ENCODE data around the gene LIMK1.
"Not testable (repeated sequence)": the region's sequence is repeated elsewhere in the genome, so short reads cannot be mapped to it uniquely, and the experiment has no call there.

Gene LIMK1

DNA sequence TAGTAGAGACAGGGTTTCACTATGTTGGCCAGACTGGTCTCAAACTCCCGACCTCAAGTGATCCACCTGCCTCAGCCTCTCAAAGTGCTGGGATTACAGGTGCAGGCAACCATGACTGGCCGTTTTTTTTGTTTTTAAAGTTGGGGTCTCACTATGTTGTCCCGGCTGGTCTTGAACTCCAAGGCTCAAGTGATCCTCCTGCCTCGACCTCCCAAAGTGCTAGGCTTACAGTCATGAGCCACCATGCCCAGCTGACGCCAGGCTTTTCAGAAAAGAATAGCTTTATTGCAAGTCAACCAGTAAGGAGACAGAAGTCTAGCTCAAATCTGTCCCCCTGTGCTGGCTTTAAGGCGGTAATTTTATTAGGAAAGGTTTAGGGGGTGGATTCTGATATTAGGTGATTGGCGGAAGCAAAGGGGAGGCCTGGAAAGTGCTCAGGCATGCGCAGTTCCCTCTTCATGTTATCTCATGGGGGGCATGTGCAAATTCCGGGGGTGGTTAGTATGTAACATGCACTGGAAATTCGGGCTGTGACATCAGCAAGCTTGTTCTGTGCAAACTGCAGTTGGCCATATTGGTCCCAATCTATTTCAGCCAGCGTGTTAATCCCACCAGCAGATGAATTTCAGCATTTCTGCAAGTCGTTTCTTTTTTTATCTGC, 42.7 kb downstream of the LIMK1 start:
- no peak for DNase-seq

DNA sequence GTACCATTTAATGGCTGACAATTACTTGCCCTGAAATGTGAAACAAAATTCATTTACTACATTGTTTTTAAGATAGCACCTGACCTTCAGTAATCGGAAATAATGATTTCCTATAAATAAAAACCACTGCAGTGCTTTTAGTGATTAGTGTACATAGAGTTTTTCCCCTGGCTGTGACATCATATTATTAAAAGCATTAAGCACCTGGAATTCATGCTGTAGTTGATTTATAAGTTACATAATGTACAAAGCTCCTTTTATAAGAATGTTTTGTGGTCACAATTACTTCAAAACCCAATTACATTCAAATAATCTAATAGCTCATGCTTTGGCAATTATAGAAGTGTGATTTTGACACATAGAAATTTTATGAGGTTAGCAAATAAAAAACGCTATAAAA, 46.3 kb downstream of the LIMK1 start:
- DNase-seq, result no peak

DNA sequence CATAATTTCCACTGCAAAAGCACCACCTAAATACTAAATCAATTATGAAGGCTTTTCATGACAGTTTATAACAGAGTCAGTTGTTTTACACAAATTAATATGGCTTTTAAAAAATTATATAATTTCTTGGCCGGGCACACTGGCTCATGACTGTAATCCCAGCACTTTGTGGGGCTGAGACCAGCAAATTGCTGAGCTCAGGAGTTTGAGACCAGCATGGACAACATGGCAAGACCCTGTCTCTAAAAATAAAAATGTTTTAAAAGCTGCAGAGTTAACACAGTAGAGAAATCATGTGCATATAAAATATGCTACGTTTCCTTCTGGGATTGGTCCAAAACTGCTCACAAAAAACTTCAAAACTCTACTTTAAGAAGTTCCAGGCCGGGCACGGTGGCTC, 46.9 kb downstream of the LIMK1 start:
- DNase-seq, result no peak

DNA sequence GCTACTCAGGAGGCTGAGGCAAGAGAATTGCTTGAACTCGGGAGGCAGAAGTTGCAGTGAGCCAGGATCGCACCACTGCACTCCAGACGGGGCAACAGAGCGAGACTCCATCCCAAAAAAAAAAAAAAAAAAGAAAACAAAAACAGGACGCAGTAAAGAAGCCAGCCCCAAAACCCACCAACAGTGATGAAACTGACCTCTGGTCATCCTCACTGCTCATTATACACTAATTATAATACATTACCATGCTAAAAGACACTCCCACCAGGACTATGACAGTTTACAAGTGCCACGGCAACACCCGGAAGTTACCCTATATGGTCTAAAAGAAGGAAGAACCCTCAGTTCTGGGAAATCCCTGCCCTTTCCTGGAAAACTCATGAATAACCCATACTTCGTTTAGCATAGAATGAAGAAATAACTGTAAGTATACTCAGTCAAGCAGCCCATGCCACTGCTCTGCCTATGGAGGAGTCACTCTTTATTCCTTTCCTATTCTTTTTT, 50.6 kb downstream of the LIMK1 start:
- no peak for DNase-seq

DNA sequence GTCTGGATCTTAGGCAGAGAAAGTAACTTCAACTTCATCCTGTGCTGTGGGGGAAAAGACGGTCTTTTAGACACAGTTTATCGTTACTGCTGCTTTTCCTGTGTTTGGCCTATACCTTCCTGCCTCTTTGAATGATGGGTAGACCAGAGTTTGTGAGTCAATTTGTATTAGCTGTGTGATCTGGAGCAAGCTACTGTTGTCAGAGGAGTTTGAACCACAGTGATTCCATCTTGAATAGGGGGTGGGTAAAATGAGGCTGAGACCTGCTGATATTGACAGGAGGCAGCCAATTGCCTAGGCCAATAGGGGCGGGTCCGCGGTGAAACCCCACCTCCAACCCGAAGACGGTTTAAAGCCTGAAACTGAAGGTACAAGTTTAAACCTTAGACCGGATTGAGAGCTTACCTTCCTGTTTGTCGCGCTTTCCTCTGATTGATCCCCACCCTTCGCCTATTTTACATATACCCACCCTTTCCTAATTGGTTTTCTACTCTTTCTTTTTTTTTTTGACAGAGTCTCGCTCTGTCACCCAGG, 54.8 kb downstream of the LIMK1 start:
- no peak for DNase-seq

DNA sequence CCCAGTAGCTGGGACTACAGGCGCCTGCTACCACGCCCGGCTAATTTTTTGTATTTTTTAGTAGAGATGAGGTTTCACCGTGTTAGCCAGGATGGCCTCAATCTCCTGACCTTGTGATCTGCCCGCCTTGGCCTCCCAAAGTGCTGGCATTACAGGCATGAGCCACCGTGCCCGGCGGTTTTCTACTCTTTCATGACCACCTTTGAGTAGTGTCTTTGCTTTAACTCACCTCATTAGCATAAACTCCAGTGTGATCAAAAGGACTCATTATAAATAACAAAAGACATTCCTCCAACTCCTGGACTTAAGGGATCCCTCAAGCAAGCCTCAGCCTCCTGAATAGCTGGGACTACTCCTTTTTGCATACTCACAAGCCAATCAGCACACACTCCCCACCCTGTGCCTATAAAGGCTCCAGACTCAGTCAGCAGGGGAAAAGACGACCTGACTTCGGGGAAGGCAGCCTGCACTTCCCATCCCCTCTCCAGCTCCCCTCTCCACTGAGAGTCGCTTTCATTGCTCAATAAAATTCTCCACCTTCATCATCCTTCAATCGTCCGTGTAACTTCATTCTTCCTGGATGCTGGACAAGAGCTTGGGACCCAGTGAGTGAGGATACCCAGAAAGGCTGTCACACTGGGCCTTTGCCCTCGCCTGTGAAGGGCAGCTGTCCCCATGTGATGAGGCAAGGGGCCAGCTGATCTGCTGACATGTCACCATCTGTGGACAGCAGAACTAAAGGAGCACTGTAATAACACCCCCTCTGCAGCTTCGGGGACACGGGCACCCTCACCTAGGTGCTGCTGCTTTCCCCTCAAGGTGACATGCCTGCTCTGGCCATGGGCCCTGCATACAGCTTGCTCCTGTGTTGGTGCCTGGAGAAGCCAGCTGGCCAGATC, 55.6 kb downstream of the LIMK1 start:
- no peak for DNase-seq

DNA sequence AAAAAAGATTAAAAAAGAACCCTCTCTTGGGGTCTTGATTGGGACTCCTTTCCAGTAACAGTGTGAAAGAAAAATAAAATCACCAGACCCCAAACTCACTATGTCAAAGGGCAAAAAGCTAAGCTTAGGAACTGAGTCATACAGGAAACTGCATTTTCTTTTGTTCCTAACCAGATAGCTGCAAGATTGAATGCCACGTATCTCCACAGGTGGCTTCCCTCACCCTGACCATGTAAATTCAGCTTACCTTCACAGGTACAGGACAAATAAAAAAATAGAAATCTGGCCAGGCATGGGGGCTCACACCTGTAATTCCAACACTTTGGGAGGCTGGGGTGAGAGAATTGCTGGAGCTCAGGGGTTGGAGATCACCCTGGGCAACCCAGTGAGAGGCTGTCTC, 58.1 kb downstream of the LIMK1 start:
- no peak for DNase-seq

DNA sequence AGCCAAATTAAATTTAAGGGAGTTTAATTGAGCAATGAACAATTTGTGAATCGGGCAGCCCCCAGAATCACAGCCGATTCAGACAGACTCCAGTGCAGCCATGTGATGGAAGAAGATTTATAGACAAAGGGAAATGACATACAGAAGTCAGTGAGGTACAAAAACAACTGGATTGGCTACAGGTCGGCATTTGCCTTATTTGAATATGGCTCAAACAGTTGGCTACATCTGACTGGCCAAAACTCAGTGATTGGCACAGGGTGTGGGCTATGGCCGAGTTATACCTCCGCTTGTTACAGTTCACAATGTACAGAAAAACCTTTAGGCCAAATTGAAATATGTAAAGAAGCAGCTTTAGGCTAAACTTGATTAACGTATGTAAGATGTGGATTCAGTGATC, 59.8 kb downstream of the LIMK1 start:
- no peak for DNase-seq

DNA sequence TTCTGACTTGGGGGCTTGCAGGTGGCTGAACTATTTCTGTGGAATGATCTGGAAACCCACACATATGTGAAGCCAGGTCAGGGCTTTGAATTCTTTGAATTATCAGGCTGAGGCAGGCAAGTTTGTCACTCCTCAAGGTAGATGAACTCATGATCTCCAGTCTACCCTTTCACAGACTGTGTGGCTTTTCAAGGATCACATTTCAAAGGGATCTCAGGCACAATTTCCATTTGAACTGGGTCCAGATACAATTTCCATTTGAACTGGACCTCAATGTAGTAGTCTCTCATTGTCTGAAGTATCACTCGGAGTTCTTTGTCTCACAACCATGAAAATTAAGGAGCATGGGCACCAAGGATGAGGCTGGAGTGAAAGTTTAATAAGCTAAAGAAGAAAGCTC, 64.9 kb downstream of the LIMK1 start:
- DNase-seq, result no peak

DNA sequence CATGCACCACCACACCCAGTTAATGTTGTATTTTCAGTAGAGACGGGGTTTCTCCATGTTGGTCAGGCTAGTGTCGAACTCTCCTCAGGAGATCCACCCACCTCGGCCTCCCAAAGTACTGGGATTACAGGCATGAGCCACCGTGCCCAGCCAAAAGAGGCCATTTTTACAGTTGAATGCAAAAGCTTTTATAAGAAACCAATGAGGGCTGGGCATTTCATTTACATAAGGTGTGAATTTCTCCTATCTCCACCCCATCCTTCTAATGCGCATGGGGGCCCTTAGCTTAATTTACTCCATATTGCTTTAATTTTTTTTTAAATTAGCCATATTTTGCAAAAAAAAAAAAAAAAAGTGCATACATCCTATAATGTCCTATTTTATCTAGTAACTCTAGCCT, 65.5 kb downstream of the LIMK1 start:
- no peak for DNase-seq

DNA sequence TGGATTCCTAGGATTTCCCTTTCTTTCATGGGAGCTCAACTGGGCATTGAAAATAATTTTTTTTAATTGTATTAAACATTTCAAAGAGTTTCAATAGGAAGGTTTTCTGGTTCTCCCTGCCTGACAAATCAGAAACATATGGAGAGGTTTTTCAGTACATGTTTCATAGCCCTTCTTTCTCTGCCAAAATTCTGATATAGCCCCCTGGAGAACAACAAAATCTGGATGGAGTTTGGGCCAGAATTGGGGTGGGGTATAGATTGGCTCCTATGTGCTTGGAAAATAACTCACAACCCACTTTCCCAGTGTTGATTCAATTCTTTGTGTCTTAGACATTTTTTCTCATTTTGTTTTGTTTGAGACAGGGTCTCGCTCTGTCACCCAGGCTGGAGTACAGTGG, 66.0 kb downstream of the LIMK1 start:
- no peak for DNase-seq

DNA sequence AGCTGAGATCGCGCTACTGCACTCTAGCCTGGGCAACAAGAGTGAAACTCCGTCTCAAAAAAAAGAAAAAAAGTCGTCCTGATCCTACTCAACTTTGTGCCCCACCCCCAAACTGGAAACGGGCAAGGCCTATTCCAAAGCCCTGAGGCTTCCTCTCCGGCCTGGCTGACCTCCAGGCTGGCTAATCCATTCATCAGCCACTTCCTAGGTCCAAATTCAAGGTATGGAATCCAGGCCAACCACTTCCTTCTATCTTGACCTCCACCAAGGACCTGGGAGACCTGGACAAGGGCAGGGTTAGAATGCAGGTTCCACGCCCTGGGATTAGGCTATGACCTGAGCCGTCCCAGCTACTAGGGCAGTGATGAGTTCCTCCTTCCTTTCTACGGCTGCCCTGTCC, 70.1 kb downstream of the LIMK1 start:
- DNase-seq, result no peak

DNA sequence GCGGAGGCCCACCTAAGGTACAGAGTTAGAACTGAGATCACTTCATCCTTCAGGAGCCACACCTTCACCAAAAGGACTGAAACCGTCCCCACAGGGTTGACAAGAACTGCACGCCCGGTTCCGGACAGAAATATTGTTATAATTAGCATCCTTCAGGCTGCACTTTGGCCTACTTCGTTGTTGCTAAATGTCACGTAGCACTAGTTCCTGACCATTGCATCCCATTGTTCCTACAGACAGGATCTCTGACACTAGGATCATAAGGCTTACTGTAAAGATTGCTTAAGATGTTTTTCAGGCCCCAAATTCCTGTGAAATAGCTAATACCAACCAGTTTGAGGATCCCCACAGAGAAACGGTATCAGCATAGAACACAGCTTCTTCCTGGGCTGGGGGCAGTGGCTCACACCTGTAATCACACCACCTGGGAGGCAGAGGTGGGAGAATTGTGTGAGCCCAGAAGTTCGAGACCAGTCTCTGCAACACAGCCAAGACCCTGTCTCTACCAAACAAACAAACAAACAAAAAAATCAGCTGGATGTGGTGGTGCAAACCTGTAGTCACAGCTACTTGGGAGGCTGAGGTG, 72.3 kb downstream of the LIMK1 start:
- DNase-seq, result no peak

DNA sequence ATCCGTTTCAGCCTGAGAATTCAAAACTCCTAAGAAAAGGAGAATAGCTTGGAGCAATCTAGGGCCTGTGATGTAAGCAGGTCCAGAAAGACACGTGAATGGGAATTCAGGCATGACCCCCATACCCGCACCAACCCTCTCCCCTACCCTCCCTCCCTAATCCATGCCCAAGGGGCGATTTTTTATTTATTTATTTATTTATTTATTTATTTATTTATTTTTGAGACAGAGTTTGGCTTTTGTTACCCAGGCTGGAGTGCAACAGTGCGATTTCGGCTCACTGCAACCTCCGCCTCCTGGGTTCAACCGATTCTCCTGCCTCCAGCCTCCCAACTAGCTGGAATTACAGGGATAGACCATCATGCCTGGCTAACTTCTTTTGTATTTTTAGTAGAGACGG, 74.0 kb downstream of the LIMK1 start:
- DNase-seq, result no peak

DNA sequence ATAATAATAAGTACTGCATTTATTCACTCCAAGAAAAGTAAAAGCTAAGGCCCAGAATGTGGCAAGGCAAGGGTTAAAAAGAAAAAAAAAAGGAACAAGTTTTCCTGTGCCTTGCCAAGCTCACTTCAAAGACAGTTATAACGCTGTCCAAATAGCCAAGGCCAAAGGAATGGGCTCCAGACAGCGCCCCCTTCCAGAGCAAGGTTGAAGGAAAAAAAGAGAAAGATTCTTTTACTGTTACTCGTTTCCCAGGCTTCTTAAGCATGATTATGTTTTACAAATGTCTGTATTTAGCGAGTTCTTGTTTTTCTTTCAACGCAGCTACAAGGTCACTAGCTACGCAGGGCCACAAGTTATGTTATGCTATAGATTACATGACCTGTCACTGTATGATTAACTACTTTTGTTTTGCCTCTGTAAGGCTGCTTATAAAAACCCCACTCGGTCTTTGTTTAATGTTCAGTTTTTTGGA, 81.4 kb downstream of the LIMK1 start:
- no peak for DNase-seq

DNA sequence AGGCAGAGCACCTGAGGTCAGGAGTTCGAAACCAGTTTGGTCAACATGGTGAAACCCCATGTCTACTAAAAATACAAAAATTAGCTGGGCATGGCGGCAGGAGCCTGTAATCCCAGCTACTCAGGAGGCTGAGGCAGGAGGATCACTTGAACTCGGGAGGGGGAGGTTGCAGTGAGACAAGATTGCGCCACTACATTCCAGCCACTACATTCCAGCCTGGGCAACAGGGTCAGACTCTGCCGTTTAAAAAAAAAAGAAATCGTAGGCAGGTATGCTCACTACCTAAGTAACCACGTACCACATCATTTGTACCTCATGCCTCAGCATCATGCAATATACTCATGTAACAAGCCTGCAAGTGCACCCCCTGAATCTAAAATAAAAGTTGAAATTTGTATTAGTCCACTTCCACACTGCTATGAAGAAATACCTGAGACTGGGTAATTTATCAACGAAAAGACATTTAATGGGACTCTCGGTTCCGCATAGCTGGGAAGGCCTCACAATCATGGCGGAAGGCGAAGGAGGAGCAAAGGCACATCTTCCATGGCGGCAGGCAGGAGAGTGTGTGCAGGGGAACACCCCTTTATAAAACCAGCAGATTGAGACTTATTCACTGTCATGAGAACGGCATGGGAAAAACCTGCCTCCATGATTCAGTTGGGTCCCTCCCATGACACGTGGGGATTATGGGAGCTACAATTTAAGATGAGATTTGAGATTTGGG, 82.4 kb downstream of the LIMK1 start:
- DNase-seq, result no peak

DNA sequence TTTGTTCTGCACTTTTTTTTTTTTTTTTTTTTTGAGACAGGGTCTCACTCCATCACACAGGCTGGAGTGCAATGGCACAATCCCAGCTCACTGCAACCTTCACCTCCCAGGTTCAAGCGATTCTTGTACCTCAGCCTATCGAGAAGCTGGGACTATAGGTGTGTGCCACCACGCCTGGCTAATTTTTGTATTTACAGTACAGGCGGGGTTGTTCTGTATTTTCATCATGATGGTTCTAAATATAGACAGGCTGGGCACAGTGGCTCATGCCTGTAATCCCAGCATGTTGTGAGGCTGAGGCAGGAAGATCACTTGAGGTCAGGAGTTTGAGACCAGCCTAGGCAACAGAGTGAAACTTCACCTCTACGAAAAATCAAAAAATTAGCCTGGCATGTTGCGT, 83.7 kb downstream of the LIMK1 start:
- not testable (repeated sequence) for DNase-seq
